GM12878 (cell line): ENCODE measurements around the gene CILP2. TPM values are rescaled to one million over a fixed set of nuclear protein-coding genes. Genes with fewer than 3 reads are reported as not detected.
A peak's percentile ranks its signal among the peaks of the same experiment; 100 is the strongest.

Experiments used
- BHLHE40 ChIP-seq, 2 experiments: fragments of 450-650 bp in 1 of 2; IDR thresholded peaks; 2 replicates each; pipeline ENCODE4 v1.6.1; 2011 to 2017; ENCODE audit warnings: low read depth in 2 of 2, borderline replicate concordance in 1 of 2, improper control_type of control experiment in 1 of 2, low read length in 1 of 2, mild to moderate bottlenecking in 1 of 2
- CHD2 ChIP-seq: IDR thresholded peaks from 2 replicates; pipeline ENCODE4 v1.6.1; 2011; ENCODE audit warnings: low read depth, low read length, improper control_type of control experiment, borderline replicate concordance
- MEF2A ChIP-seq: IDR thresholded peaks from 2 replicates; pipeline ENCODE4 v1.6.1; 2011; ENCODE audit warnings: low read depth, mild to moderate bottlenecking, low read length, moderate library complexity; ENCODE audit not compliant: insufficient read depth
- PRDM15 ChIP-seq: fragments of 450-650 bp; formaldehyde crosslinking; IDR thresholded peaks from 2 replicates; pipeline ENCODE4 v1.4.0; 2020; ENCODE audit warnings: mild to moderate bottlenecking, moderate library complexity
- REST ChIP-seq: IDR thresholded peaks from 2 replicates; pipeline ENCODE4 v1.6.1; 2012; ENCODE audit warnings: mild to moderate bottlenecking, low read depth, low read length
- polyA plus RNA-seq, 11 experiments: library from polyadenylated mRNA; depleted of rRNA in 4 of 11; unstranded in 6 of 11; stranded (reverse) in 5 of 11; fragments of >200 nt; fragmentation: Nextera tagmentation in 4 of 11; fragmentation: Illumina TruSeq in 1 of 11; extraction: Ambion mirVana in 4 of 11; extraction: Trizol in 1 of 11; gene quantifications; 1 replicate in 1 of 11; 2 replicates in 10 of 11; pipeline versions ENCODE4 v1.2.1 to v1.2.3, GENCODE V29; 2011 to 2016; ENCODE audit warnings: inconsistent platforms in 2 of 11, missing spikeins in 2 of 11, low read depth in 1 of 11
- total RNA-seq, 4 experiments: library from RNA; depleted of rRNA in 3 of 4; stranded (reverse); fragments of >200 nt in 3 of 4; fragmentation: Illumina TruSeq in 1 of 4; extraction: Trizol in 1 of 4; gene quantifications; 2 replicates each; pipeline versions ENCODE4 v1.2.1 to v1.2.3, GENCODE V29; 2013 to 2021

CILP2 gene
- total and polyA plus RNA-seq, 10 of the 15 experiments (the other 5 are each of a cell fraction or from before 2014, with no cell fraction given) = 0.05 to 0.08 (median 0.06) TPM; not detected in 6

- TF ChIP-seq REST (no peak), MEF2A (peak; percentile 65), BHLHE40 (IDR thresholded peaks at IDR 0.05; ENCODE audit: borderline replicate concordance in 1 of 2, low read depth in 2 of 2, low read length in 1 of 2) (no peak), PRDM15 (CRISPR knock-in tag) (no peak), CHD2 (peak; percentile 19; the same call in 1 of the 2 replicates)
Measured at GRCh38 chr19:19526581-19527370, 11.3 kb upstream of the CILP2 start (continued).
